Medulla oblongata (tissue), 1 donor: ENCODE results near the gene CEP164.

Source experiments
- DNase-seq: peaks from one replicate; pipeline ENCODE4 v3.0.0-alpha.2; 2015; ENCODE audit errors: extremely low spot score

The CEP164 gene

GRCh38 chr11:117327567-117328374, at the start of gene CEP164:
Gene CEP164 (plus strand): TSS chr11:117327854. CDS start chr11:117338587, 10,733 bp downstream.
- DNase-seq: peak; percentile 97

- no peak for DNase-seq
Observed at GRCh38 chr11:117278347-117278746, 49.3 kb upstream of the CEP164 start.

GRCh38 chr11:117279711-117280376, 47.8 kb upstream of the CEP164 start:
- no peak for DNase-seq

- no peak for DNase-seq
Observed at GRCh38 chr11:117281159-117281558, 46.5 kb upstream of the CEP164 start.

- no peak for DNase-seq
Observed at GRCh38 chr11:117281869-117282268, 45.8 kb upstream of the CEP164 start.

GRCh38 chr11:117282956-117283355, 44.7 kb upstream of the CEP164 start:
- no peak for DNase-seq

- no peak for DNase-seq
Observed at GRCh38 chr11:117284053-117284452, 43.6 kb upstream of the CEP164 start.

GRCh38 chr11:117286588-117286987, 41.1 kb upstream of the CEP164 start:
- no peak for DNase-seq

- no peak for DNase-seq
Observed at GRCh38 chr11:117287668-117288067, 40.0 kb upstream of the CEP164 start.

- no peak for DNase-seq
Observed at GRCh38 chr11:117289795-117290194, 37.9 kb upstream of the CEP164 start.

GRCh38 chr11:117290809-117291396, 36.8 kb upstream of the CEP164 start, which contains the start of gene BACE1-AS:
Gene BACE1-AS (plus strand): TSS chr11:117291346.
- DNase-seq: no peak

- DNase-seq: no peak
Observed at GRCh38 chr11:117292616-117293015, 35.0 kb upstream of the CEP164 start.

GRCh38 chr11:117295438-117296137, 32.1 kb upstream of the CEP164 start:
- DNase-seq: peak; percentile 90

- DNase-seq: no peak
Observed at GRCh38 chr11:117296881-117297280, 30.8 kb upstream of the CEP164 start.

GRCh38 chr11:117298195-117298594, 29.5 kb upstream of the CEP164 start:
- DNase-seq: no peak

- no peak for DNase-seq
Observed at GRCh38 chr11:117299351-117300282, 28.0 kb upstream of the CEP164 start.

- DNase-seq: peak; percentile 62
Observed at GRCh38 chr11:117300283-117300663, 27.4 kb upstream of the CEP164 start.

GRCh38 chr11:117300773-117301172, 26.9 kb upstream of the CEP164 start:
- DNase-seq: no peak

- DNase-seq: no peak
Observed at GRCh38 chr11:117302228-117302627, 25.4 kb upstream of the CEP164 start.

GRCh38 chr11:117303101-117303500, 24.6 kb upstream of the CEP164 start:
- DNase-seq: no peak
